ENCODE results near the gene IGFBP7. TPM values are rescaled to one million over a fixed set of nuclear protein-coding genes. Genes with fewer than 3 reads are reported as not detected.

Gene IGFBP7
- total and polyA plus RNA-seq, 2 experiments from 2014 or later = 951 to 1,359 TPM

- Histone ChIP-seq H3K36me3 (ENCODE audit: low read depth) (no peaks in the 10 kb centered on the region), H3K9ac (no peak overlapping the region), H4K20me1 (ENCODE audit: insufficient read depth) (no peaks in the 10 kb centered on the region), H3K9me3 (ENCODE audit: low read depth) (no peaks in the 10 kb centered on the region), H3K9me2 (ENCODE audit: insufficient read depth) (no peaks in the 10 kb centered on the region), H3K4me2 (ENCODE audit: unreplicated experiment) (no peak overlapping the region), H3K27ac (no peak overlapping the region), H3F3A (ENCODE audit: insufficient read depth) (0 out of 2 replicates have a peak, but pooled peaks cover 12% of the 10 kb centered on the region), H3K27me3 (replicated peaks; ENCODE audit: insufficient read depth) (no peaks in the 10 kb centered on the region), H2AFZ (no peak overlapping the region), H3K79me2 (ENCODE audit: insufficient read depth) (no peaks in the 10 kb centered on the region), H3K4me3 (no peak overlapping the region), H3K4me1 (ENCODE audit: insufficient read depth) (peaks cover 15% of the 10 kb centered on the region)
- in situ Hi-C loops (cut with MboI) = no loop called here
- TF ChIP-seq EZH2phosphoT487 (IDR thresholded peaks at IDR 0.05; ENCODE audit: insufficient read depth, low read depth) = no peak
- no peak for TF ChIP-seq EZH2 (IDR thresholded peaks at IDR 0.05; ENCODE audit: insufficient read depth, poor library complexity, severe bottlenecking)
- DNase-seq = no peak
- WGBS, 2 experiments (ENCODE audit: low coverage in 1 of 2, low lambda C conversion rate in 2 of 2, missing lambda C conversion rate in 2 of 2) = 58 to 62% methylated on average over 7 of the region's 7 CpGs
Observed at GRCh38 chr4:57131849-57132742, 21.9 kb upstream of the IGFBP7 start.

DNA sequence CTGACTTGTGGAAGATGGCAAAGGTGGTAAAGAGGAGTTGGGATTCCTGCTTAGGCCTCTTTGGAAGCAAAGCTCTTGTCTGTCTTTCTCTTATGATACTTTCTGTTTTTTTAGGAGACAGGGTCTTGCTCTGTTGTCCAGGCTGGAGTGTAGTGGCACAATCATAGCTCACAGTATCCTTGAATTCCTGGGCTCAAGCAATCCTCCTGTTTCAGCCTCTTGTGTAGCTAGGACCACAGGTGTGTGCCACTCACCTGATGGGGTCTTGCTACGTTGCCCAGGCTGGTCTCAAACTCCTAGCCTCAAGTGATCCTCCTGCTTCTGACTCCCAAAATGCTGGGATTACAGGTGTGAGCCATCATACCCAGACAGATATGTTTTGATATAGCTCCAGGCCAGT is 19.3 kb upstream of the IGFBP7 start:
- H3K9me3 ChIP-seq (ENCODE audit: low read depth) = no peaks in the 10 kb centered on the region
- DNase-seq = no peak
- WGBS, 2 experiments (ENCODE audit: low coverage in 1 of 2, low lambda C conversion rate in 2 of 2, missing lambda C conversion rate in 2 of 2) = 29 to 43% methylated on average over 1 of the region's 1 CpG
- H3F3A ChIP-seq (ENCODE audit: insufficient read depth) = no peaks in the 10 kb centered on the region
- H3K79me2 ChIP-seq (ENCODE audit: insufficient read depth) = no peaks in the 10 kb centered on the region
- no peak overlapping the region for H3K4me2 ChIP-seq (ENCODE audit: unreplicated experiment)
- no peaks in the 10 kb centered on the region for H4K20me1 ChIP-seq (ENCODE audit: insufficient read depth)
- H3K27ac ChIP-seq = no peak overlapping the region
- H2AFZ ChIP-seq = no peak overlapping the region
- no peak for TF ChIP-seq EZH2 (IDR thresholded peaks at IDR 0.05; ENCODE audit: insufficient read depth, poor library complexity, severe bottlenecking)
- no peak for TF ChIP-seq EZH2phosphoT487 (IDR thresholded peaks at IDR 0.05; ENCODE audit: insufficient read depth, low read depth)
- H3K4me3 ChIP-seq = no peak overlapping the region
- H3K9me2 ChIP-seq (ENCODE audit: insufficient read depth) = no peaks in the 10 kb centered on the region
- H3K36me3 ChIP-seq (ENCODE audit: low read depth) = no peaks in the 10 kb centered on the region
- H3K4me1 ChIP-seq (ENCODE audit: insufficient read depth) = no peaks in the 10 kb centered on the region
- H3K9ac ChIP-seq = no peak overlapping the region
- in situ Hi-C loops (cut with MboI) = no loop called here
- H3K27me3 ChIP-seq (replicated peaks; ENCODE audit: insufficient read depth) = no peaks in the 10 kb centered on the region

- no peaks in the 10 kb centered on the region for H3F3A ChIP-seq (ENCODE audit: insufficient read depth)
- in situ Hi-C loops (cut with MboI) = no loop called here
- no peaks in the 10 kb centered on the region for H3K79me2 ChIP-seq (ENCODE audit: insufficient read depth)
- WGBS, 2 experiments (ENCODE audit: low coverage in 1 of 2, low lambda C conversion rate in 2 of 2, missing lambda C conversion rate in 2 of 2) = 48 to 52% methylated on average over 3 of the region's 3 CpGs
- H3K4me2 ChIP-seq (ENCODE audit: unreplicated experiment) = no peak overlapping the region
- H3K27ac ChIP-seq = no peak overlapping the region
- H3K27me3 ChIP-seq (replicated peaks; ENCODE audit: insufficient read depth) = no peaks in the 10 kb centered on the region
- no peaks in the 10 kb centered on the region for H4K20me1 ChIP-seq (ENCODE audit: insufficient read depth)
- H3K9ac ChIP-seq = no peak overlapping the region
- H3K4me3 ChIP-seq = no peak overlapping the region
- no peak overlapping the region for H2AFZ ChIP-seq
- no peaks in the 10 kb centered on the region for H3K36me3 ChIP-seq (ENCODE audit: low read depth)
- H3K9me2 ChIP-seq (ENCODE audit: insufficient read depth) = no peaks in the 10 kb centered on the region
- DNase-seq = no peak
- H3K4me1 ChIP-seq (ENCODE audit: insufficient read depth) = no peaks in the 10 kb centered on the region
- TF ChIP-seq EZH2 (IDR thresholded peaks at IDR 0.05; ENCODE audit: insufficient read depth, poor library complexity, severe bottlenecking) (no peak), EZH2phosphoT487 (IDR thresholded peaks at IDR 0.05; ENCODE audit: insufficient read depth, low read depth) (no peak)
- no peaks in the 10 kb centered on the region for H3K9me3 ChIP-seq (ENCODE audit: low read depth)
Observed at GRCh38 chr4:57127361-57127760, 17.2 kb upstream of the IGFBP7 start.

GRCh38 chr4:57125996-57126395 is 15.8 kb upstream of the IGFBP7 start:
- Histone ChIP-seq H3K4me1 (ENCODE audit: insufficient read depth) (no peaks in the 10 kb centered on the region), H2AFZ (no peak overlapping the region), H4K20me1 (ENCODE audit: insufficient read depth) (no peaks in the 10 kb centered on the region), H3K27ac (no peak overlapping the region), H3K4me3 (no peak overlapping the region), H3K9me2 (ENCODE audit: insufficient read depth) (no peaks in the 10 kb centered on the region), H3K27me3 (replicated peaks; ENCODE audit: insufficient read depth) (no peaks in the 10 kb centered on the region), H3K36me3 (ENCODE audit: low read depth) (no peaks in the 10 kb centered on the region), H3F3A (ENCODE audit: insufficient read depth) (no peaks in the 10 kb centered on the region), H3K9ac (no peak overlapping the region), H3K9me3 (ENCODE audit: low read depth) (no peaks in the 10 kb centered on the region), H3K4me2 (ENCODE audit: unreplicated experiment) (no peak overlapping the region), H3K79me2 (ENCODE audit: insufficient read depth) (no peaks in the 10 kb centered on the region)
- in situ Hi-C loops (cut with MboI) = no loop called here
- no peak for DNase-seq
- no peak for TF ChIP-seq EZH2phosphoT487 (IDR thresholded peaks at IDR 0.05; ENCODE audit: insufficient read depth, low read depth)
- no peak for TF ChIP-seq EZH2 (IDR thresholded peaks at IDR 0.05; ENCODE audit: insufficient read depth, poor library complexity, severe bottlenecking)
